Transverse colon (tissue), 4 donors: Measurements from ENCODE around the gene BMPER. TPM values are rescaled to one million over a fixed set of nuclear protein-coding genes. Genes with fewer than 3 reads are reported as not detected.

Source experiments
- DNase-seq: peaks from one replicate; pipeline ENCODE4 v3.0.0-alpha.2; 2019
- H3K27ac ChIP-seq, 4 donors: fragments of 200-600 bp; sonication (generic); 2 replicates each; pipeline ENCODE4 v1.5.1; 2016 to 2018; ENCODE audit warnings: inconsistent platforms in 4 of 4
- H3K27me3 ChIP-seq: fragments of 200-600 bp; sonication (generic); 2 replicates; pipeline ENCODE4 v1.5.1; 2017; ENCODE audit warnings: inconsistent platforms
- H3K36me3 ChIP-seq, 4 donors: fragments of 200-600 bp; sonication (generic); 2 replicates each; pipeline ENCODE4 v1.5.1; 2017 to 2019; ENCODE audit warnings: inconsistent platforms in 4 of 4
- H3K4me1 ChIP-seq, 4 donors: fragments of 200-600 bp; sonication (generic); 2 replicates each; pipeline ENCODE4 v1.5.1; 2017 to 2020; ENCODE audit warnings: inconsistent platforms in 4 of 4
- H3K4me3 ChIP-seq, 4 donors: fragments of 200-600 bp; sonication (generic); 1 replicate in 1 of 4; 2 replicates in 3 of 4; pipeline versions ENCODE4 v1.5.1 to v1.6.1; 2017 to 2019; ENCODE audit warnings: inconsistent platforms in 4 of 4
- H3K9me3 ChIP-seq, 2 donors: fragments of 200-600 bp; sonication (generic); 2 replicates each; pipeline ENCODE4 v1.5.1; 2017 to 2019; ENCODE audit warnings: inconsistent platforms in 2 of 2
- EP300 ChIP-seq: sonication (generic); formaldehyde crosslinking; IDR thresholded peaks from one replicate; pipeline ENCODE4 v1.6.1; 2017; ENCODE audit warnings: antibody characterized with exemption, low read depth
- POLR2A ChIP-seq: fragments of 450-650 bp; IDR thresholded peaks from one replicate; pipeline ENCODE4 v1.6.1; 2016; ENCODE audit warnings: antibody characterized with exemption, mild to moderate bottlenecking, moderate library complexity
- POLR2AphosphoS5 ChIP-seq, 3 donors: sonication (generic); formaldehyde crosslinking; IDR thresholded peaks; one replicate each; pipeline ENCODE4 v1.6.1; 2016; ENCODE audit warnings: antibody characterized with exemption in 3 of 3
- WGBS, 2 donors: methylation state at CpG; one replicate each; pipeline ENCODE4 v1.1.5; 2018; ENCODE audit warnings: low coverage in 1 of 2; 5-methylcytosine and 5-hydroxymethylcytosine counted together
- in situ Hi-C, 4 donors: fragments of 200-750 bp; cut with MboI; loops; one replicate each; pipeline versions ENCODE4 v1.15.0 to v1.15.1; 2017; ENCODE audit warnings: low sequenced_read_pairs in 3 of 4, low pct_ligation_motif_present in 1 of 4, low pct_unique_long_range_greater_than_20kb in 1 of 4
- intact Hi-C: fragments of 100-400 bp; cut with DNase I; formaldehyde crosslinking; loops from one replicate; pipeline ENCODE4 v1.15.1; 2023; ENCODE audit warnings: low total_unique reads
- total RNA-seq, 4 donors: library from RNA; depleted of rRNA; stranded (reverse); fragments of >200 nt; gene quantifications; one replicate each; pipeline ENCODE4 v1.1.0, GENCODE V29; 2016
- TF ChIP-seq, protein P1 (sequence below), 5 experiments: fragments of 200-600 bp in 3 of 5; fragments of 450-650 bp in 2 of 5; sonication (generic) in 3 of 5; IDR thresholded peaks; 1 replicate in 2 of 5; 2 replicates in 3 of 5; pipeline ENCODE4 v1.5.1; 2016 to 2017; ENCODE audit warnings: antibody characterized with exemption in 5 of 5, inconsistent platforms in 3 of 5, mild to moderate bottlenecking in 2 of 5, moderate library complexity in 1 of 5

BMPER gene
- total RNA-seq, 4 donors from 2014 or later, result 1.00 to 2.5 (median 1.8) TPM

DNA sequence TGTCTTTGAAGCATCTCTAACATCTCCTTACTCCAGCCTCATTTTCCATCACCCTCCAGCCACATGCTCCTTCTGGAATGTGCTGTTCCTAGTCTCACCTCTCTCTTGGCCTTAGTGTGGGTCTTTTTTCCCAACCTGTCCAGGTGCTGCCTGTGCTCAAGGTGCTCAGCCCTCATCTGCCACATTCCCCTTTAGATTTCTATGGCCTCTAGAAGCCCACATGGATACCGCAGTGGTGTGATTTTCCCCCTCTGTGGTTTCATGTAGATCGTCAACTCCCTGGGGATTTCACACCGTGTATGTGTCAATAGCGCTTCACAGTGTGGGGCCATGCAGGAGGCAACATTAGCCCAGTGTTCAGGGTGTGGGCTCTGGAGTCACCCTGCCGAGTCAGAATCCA is 32.5 kb downstream of the BMPER start:
- Histone ChIP-seq H3K27me3 (no peaks in the 10 kb centered on the region), H3K4me3 (no peak overlapping the region), H3K9me3 (no peaks in the 10 kb centered on the region), H3K4me1 (peaks cover 0 to 3% (median 0%) of the 10 kb centered on the region in 4 donors), H3K27ac (no peak overlapping the region), H3K36me3 (no peaks in the 10 kb centered on the region)
- intact Hi-C loops (no loop called here), in situ Hi-C loops (loop anchor here in 3 of 4 donors (10.0 to 25.0 kb wide), 3 partner anchors 693 to 751 kb away; no protein-coding TSS in a partner anchor)
- DNase-seq, result no peak
- WGBS, 2 donors, result 86% methylated on average over 5 of the region's 5 CpGs; no CpG with 5 or more reads in 1 of the 2 donors
- TF ChIP-seq POLR2A (no peak), POLR2AphosphoS5 (IDR thresholded peaks at IDR 0.05) (no peak), EP300 (no peak)
- TF ChIP-seq, protein P1, sequence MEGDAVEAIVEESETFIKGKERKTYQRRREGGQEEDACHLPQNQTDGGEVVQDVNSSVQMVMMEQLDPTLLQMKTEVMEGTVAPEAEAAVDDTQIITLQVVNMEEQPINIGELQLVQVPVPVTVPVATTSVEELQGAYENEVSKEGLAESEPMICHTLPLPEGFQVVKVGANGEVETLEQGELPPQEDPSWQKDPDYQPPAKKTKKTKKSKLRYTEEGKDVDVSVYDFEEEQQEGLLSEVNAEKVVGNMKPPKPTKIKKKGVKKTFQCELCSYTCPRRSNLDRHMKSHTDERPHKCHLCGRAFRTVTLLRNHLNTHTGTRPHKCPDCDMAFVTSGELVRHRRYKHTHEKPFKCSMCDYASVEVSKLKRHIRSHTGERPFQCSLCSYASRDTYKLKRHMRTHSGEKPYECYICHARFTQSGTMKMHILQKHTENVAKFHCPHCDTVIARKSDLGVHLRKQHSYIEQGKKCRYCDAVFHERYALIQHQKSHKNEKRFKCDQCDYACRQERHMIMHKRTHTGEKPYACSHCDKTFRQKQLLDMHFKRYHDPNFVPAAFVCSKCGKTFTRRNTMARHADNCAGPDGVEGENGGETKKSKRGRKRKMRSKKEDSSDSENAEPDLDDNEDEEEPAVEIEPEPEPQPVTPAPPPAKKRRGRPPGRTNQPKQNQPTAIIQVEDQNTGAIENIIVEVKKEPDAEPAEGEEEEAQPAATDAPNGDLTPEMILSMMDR (IDR thresholded peaks at IDR 0.05), result no peak

DNA sequence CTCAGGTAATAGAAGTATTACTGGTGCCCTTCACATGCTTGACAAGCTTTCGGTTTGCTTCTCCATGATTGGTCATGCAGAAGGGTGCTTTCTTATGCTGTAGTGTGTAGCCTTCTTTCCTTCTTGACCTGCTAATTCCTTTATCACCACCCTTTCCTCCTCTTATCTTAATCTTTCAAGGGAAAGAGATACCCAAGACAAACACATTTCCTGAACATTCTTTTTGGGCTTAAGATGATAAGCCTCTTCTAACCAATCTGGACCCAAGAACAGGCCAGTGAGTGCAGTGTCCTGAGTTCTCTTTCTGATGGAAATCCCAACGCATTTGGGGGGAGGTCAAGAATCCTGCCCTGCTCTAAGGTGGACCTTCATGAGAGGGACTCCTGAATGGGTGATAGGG is 33.8 kb downstream of the BMPER start:
- intact Hi-C loops, result no loop called here
- Histone ChIP-seq H3K36me3 (no peaks in the 10 kb centered on the region), H3K4me1 (no peaks in the 10 kb centered on the region), H3K27ac (no peak overlapping the region), H3K9me3 (no peaks in the 10 kb centered on the region), H3K4me3 (no peak overlapping the region), H3K27me3 (no peaks in the 10 kb centered on the region)
- TF ChIP-seq POLR2AphosphoS5 (IDR thresholded peaks at IDR 0.05), result no peak
- WGBS, 2 donors, result 90 to 94% methylated on average over 1 to 2 of the region's 2 CpGs
- no peak for DNase-seq
- in situ Hi-C loops, result loop anchor here in 3 of 4 donors (10.0 to 25.0 kb wide), 3 partner anchors 694 to 752 kb away; no protein-coding TSS in a partner anchor

DNA sequence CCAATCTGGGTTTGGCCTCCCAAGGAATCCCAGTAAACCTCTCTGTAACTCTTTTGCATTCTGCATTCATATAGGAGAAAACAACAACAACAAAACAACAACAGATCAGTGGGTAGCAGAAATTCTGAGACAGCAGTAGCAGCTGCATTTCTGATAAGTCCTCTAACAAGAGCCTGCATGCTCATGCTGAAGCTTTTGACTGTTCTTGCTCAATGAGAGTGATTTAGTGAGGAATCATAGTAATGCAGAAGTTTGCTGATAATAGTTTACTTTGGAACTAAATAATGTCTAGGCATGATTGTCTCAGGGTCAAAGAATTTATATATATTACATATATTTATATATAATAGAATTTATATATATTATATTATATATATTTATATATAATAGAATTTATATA is 35.2 kb downstream of the BMPER start:
- DNase-seq, result no peak
- Histone ChIP-seq H3K27ac (no peak overlapping the region), H3K36me3 (no peaks in the 10 kb centered on the region), H3K4me3 (no peak overlapping the region), H3K4me1 (no peaks in the 10 kb centered on the region), H3K9me3 (no peaks in the 10 kb centered on the region), H3K27me3 (no peaks in the 10 kb centered on the region)
- intact Hi-C loops (no loop called here), in situ Hi-C loops (loop anchor here in 2 of 4 donors (25.0 kb wide), 2 partner anchors 703 to 753 kb away; no protein-coding TSS in a partner anchor)
- TF ChIP-seq POLR2A, result no peak
- TF ChIP-seq, protein P1 (IDR thresholded peaks at IDR 0.05), result no peak
- no peak for TF ChIP-seq POLR2AphosphoS5 (IDR thresholded peaks at IDR 0.05)
- TF ChIP-seq EP300, result no peak

DNA sequence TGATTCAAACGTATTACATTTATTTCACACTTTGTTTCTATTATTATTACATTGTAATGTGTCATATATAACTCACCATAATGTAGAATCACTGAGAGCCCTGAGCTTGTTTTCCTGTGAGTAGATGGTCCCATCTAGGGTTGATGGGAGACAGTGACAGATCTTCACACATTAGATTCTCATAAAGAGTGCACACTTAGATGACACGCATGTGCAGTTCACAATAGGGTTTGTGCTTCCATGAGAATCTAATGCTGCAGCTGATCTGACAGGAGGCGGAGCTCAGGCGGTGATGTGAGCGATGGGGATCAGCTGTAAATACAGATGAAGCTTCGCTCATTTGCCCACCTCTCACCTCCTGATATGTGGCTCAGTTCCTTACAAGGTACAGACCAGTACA is 36.1 kb downstream of the BMPER start:
- no peak for TF ChIP-seq EP300
- TF ChIP-seq, protein P1 (IDR thresholded peaks at IDR 0.05), result no peak
- no peak for TF ChIP-seq POLR2A
- Histone ChIP-seq H3K27me3 (no peaks in the 10 kb centered on the region), H3K36me3 (no peaks in the 10 kb centered on the region), H3K27ac (no peak overlapping the region), H3K4me1 (no peaks in the 10 kb centered on the region), H3K4me3 (no peak overlapping the region), H3K9me3 (no peaks in the 10 kb centered on the region)
- in situ Hi-C loops, result loop anchor here in 2 of 4 donors (25.0 kb wide), 2 partner anchors 704 to 754 kb away; no protein-coding TSS in a partner anchor
- WGBS, 2 donors, result 89 to 92% methylated on average over 1 to 6 of the region's 6 CpGs
- intact Hi-C loops, result no loop called here
- no peak for DNase-seq
